Measurements from ENCODE around the gene NLRP12. TPM values are rescaled to one million over a fixed set of nuclear protein-coding genes. Genes with fewer than 3 reads are reported as not detected.
"Not testable (repeated sequence)": the region's sequence is repeated elsewhere in the genome, so short reads cannot be mapped to it uniquely, and the experiment has no call there.

NLRP12 gene
- total RNA-seq, 4 donors from 2014 or later, result 0.04 to 0.23 TPM; not detected in 2

- DNase-seq (ENCODE audit: low spot score in 2 of 2), result no peak
- WGBS, 2 donors, result 67 to 73% methylated on average over 6 of the region's 6 CpGs
- TF ChIP-seq CTCF (IDR thresholded peaks at IDR 0.05), result no peak
- TF ChIP-seq POLR2A (IDR thresholded peaks at IDR 0.05), result no peak
- no peak overlapping the region for H3K4me3 ChIP-seq (ENCODE audit: low read depth, poor library complexity, severe bottlenecking)
- intact Hi-C loops (cut with DNase I; ENCODE audit: low total_unique reads), result no loop called here
Observed at GRCh38 chr19:53864308-53864836, 40.3 kb upstream of the NLRP12 start.

GRCh38 chr19:53853707-53854106 is 29.6 kb upstream of the NLRP12 start:
- 71 to 81% methylated on average over 2 of the region's 2 CpGs for WGBS, 2 donors
- intact Hi-C loops (cut with DNase I; ENCODE audit: low total_unique reads), result no loop called here
- no peak overlapping the region for H3K4me3 ChIP-seq (ENCODE audit: low read depth, poor library complexity, severe bottlenecking)
- TF ChIP-seq POLR2A (IDR thresholded peaks at IDR 0.05) (no peak), CTCF (IDR thresholded peaks at IDR 0.05) (no peak)
- no peak for DNase-seq (ENCODE audit: low spot score in 2 of 2)

GRCh38 chr19:53849237-53849676 is 25.1 kb upstream of the NLRP12 start:
- 34 to 37% methylated on average over 11 of the region's 11 CpGs for WGBS, 2 donors
- DNase-seq (ENCODE audit: low spot score in 2 of 2), result no peak
- no peak overlapping the region for H3K4me3 ChIP-seq (ENCODE audit: low read depth, poor library complexity, severe bottlenecking)
- intact Hi-C loops (cut with DNase I; ENCODE audit: low total_unique reads), result loop anchor here (10.0 kb wide), 1 partner anchor 166 kb away; no protein-coding TSS in a partner anchor
- TF ChIP-seq POLR2A (IDR thresholded peaks at IDR 0.05), result no peak
- TF ChIP-seq CTCF (IDR thresholded peaks at IDR 0.05), result no peak

GRCh38 chr19:53847555-53847954 is 23.4 kb upstream of the NLRP12 start:
- 46 to 49% methylated on average over 8 of the region's 8 CpGs for WGBS, 2 donors
- TF ChIP-seq POLR2A (IDR thresholded peaks at IDR 0.05), result no peak
- TF ChIP-seq CTCF (IDR thresholded peaks at IDR 0.05), result no peak
- DNase-seq (ENCODE audit: low spot score in 2 of 2), result no peak
- no peak overlapping the region for H3K4me3 ChIP-seq (ENCODE audit: low read depth, poor library complexity, severe bottlenecking)
- intact Hi-C loops (cut with DNase I; ENCODE audit: low total_unique reads), result loop anchor here (10.0 kb wide), 1 partner anchor 167 kb away; no protein-coding TSS in a partner anchor

- H3K4me3 ChIP-seq (ENCODE audit: low read depth, poor library complexity, severe bottlenecking), result no peak overlapping the region
- DNase-seq (ENCODE audit: low spot score in 2 of 2), result no peak
- TF ChIP-seq POLR2A (IDR thresholded peaks at IDR 0.05) (no peak), CTCF (IDR thresholded peaks at IDR 0.05) (no peak)
- 84 to 87% methylated on average over 9 of the region's 9 CpGs for WGBS, 2 donors
- intact Hi-C loops (cut with DNase I; ENCODE audit: low total_unique reads), result loop anchor here (10.0 kb wide), 1 partner anchor 170 kb away; no protein-coding TSS in a partner anchor
Observed at GRCh38 chr19:53844849-53845246, 20.7 kb upstream of the NLRP12 start.

GRCh38 chr19:53840914-53841313 is 16.8 kb upstream of the NLRP12 start:
- 64 to 76% methylated on average over 4 of the region's 4 CpGs for WGBS, 2 donors
- not testable (repeated sequence) for H3K4me3 ChIP-seq (ENCODE audit: low read depth, poor library complexity, severe bottlenecking); DNase-seq (ENCODE audit: low spot score in 2 of 2)
- intact Hi-C loops (cut with DNase I; ENCODE audit: low total_unique reads), result loop anchor here (10.0 kb wide), 1 partner anchor 174 kb away; no protein-coding TSS in a partner anchor

GRCh38 chr19:53840241-53840640 is 16.1 kb upstream of the NLRP12 start:
- 90 to 94% methylated on average over 12 of the region's 12 CpGs for WGBS, 2 donors
- not testable (repeated sequence) for H3K4me3 ChIP-seq (ENCODE audit: low read depth, poor library complexity, severe bottlenecking); DNase-seq (ENCODE audit: low spot score in 2 of 2)
- intact Hi-C loops (cut with DNase I; ENCODE audit: low total_unique reads), result loop anchor here (10.0 kb wide), 1 partner anchor 175 kb away; no protein-coding TSS in a partner anchor

GRCh38 chr19:53838446-53838845 is 14.3 kb upstream of the NLRP12 start:
- WGBS, 2 donors, result 68 to 71% methylated on average over 5 of the region's 5 CpGs
- intact Hi-C loops (cut with DNase I; ENCODE audit: low total_unique reads); DNase-seq (ENCODE audit: low spot score in 2 of 2); H3K4me3 ChIP-seq (ENCODE audit: low read depth, poor library complexity, severe bottlenecking): not testable (repeated sequence)

- H3K4me3 ChIP-seq (ENCODE audit: low read depth, poor library complexity, severe bottlenecking); intact Hi-C loops (cut with DNase I; ENCODE audit: low total_unique reads); DNase-seq (ENCODE audit: low spot score in 2 of 2): not testable (repeated sequence)
- 22 to 33% methylated on average over 13 of the region's 13 CpGs for WGBS, 2 donors
Observed at GRCh38 chr19:53832861-53833260, 8.7 kb upstream of the NLRP12 start.

All from lower leg skin (tissue), 4 donors.